ENCODE results near the gene PPP1R13L.

GRCh38 chr19:45351401-45351952 is 53.4 kb downstream of the PPP1R13L start:
- TF ChIP-seq, protein P1, sequence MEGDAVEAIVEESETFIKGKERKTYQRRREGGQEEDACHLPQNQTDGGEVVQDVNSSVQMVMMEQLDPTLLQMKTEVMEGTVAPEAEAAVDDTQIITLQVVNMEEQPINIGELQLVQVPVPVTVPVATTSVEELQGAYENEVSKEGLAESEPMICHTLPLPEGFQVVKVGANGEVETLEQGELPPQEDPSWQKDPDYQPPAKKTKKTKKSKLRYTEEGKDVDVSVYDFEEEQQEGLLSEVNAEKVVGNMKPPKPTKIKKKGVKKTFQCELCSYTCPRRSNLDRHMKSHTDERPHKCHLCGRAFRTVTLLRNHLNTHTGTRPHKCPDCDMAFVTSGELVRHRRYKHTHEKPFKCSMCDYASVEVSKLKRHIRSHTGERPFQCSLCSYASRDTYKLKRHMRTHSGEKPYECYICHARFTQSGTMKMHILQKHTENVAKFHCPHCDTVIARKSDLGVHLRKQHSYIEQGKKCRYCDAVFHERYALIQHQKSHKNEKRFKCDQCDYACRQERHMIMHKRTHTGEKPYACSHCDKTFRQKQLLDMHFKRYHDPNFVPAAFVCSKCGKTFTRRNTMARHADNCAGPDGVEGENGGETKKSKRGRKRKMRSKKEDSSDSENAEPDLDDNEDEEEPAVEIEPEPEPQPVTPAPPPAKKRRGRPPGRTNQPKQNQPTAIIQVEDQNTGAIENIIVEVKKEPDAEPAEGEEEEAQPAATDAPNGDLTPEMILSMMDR (IDR thresholded peaks at IDR 0.05) = no peak
- TF ChIP-seq POLR2A (IDR thresholded peaks at IDR 0.05) (no peak), POLR2AphosphoS5 (IDR thresholded peaks at IDR 0.05) (no peak)
